Right lobe of liver (tissue), 6 donors: ENCODE data around the gene GPR141. TPM values are rescaled to one million over a fixed set of nuclear protein-coding genes. Genes with fewer than 3 reads are reported as not detected.

ENCODE experiments used
- ATAC-seq, 4 donors: fragments of 200-7000 bp; cut with Tn5 transposase; one replicate each; pipeline ENCODE4 v1.9.1; 2020; ENCODE audit warnings: mild to moderate bottlenecking in 4 of 4, moderate library complexity in 4 of 4
- DNase-seq, 3 donors: peaks; one replicate each; pipeline ENCODE4 v3.0.0-alpha.2; 2020
- H3K27ac ChIP-seq, 3 donors: fragments of 200-600 bp; one replicate each; pipeline ENCODE4 v1.8.0; 2022
- H3K27me3 ChIP-seq, 2 donors: fragments of 200-600 bp; one replicate each; pipeline ENCODE4 v1.8.0; 2022
- H3K36me3 ChIP-seq, 4 donors: fragments of 200-600 bp; sonication (generic) in 1 of 4; one replicate each; pipeline versions ENCODE4 v1.5.1 to v1.8.0; 2017 to 2022; ENCODE audit warnings: control low read depth in 1 of 4
- H3K4me1 ChIP-seq, 4 donors: fragments of 200-600 bp; sonication (generic) in 1 of 4; one replicate each; pipeline versions ENCODE4 v1.5.1 to v1.8.0; 2017 to 2022; ENCODE audit warnings: control low read depth in 1 of 4
- H3K4me3 ChIP-seq, 3 donors: fragments of 200-600 bp; one replicate each; pipeline ENCODE4 v1.8.0; 2022
- H3K9me3 ChIP-seq, 4 donors: fragments of 200-600 bp; sonication (generic) in 1 of 4; one replicate each; pipeline versions ENCODE4 v1.5.1 to v1.8.0; 2017 to 2022; ENCODE audit warnings: control low read depth in 1 of 4
- POLR2A ChIP-seq: fragments of 450-650 bp; IDR thresholded peaks from one replicate; pipeline ENCODE4 v1.6.1; 2017; ENCODE audit warnings: antibody characterized with exemption, mild to moderate bottlenecking
- WGBS: methylation state at CpG from one replicate; pipeline ENCODE4 v1.1.6; 2018; ENCODE audit warnings: low coverage, low lambda C conversion rate; ENCODE audit not compliant: insufficient coverage; ENCODE audit errors: missing lambda C conversion rate; 5-methylcytosine and 5-hydroxymethylcytosine counted together
- intact Hi-C, 2 donors: fragments of 100-400 bp; cut with DNase I; formaldehyde crosslinking; loops; one replicate each; pipeline versions ENCODE4 v1.11.2 to v1.14.1; 2022
- total RNA-seq, 6 experiments: library from RNA; depleted of rRNA in 2 of 6; stranded (reverse); fragments of >200 nt in 2 of 6; fragmentation: NEBNext Ultra II Directional in 3 of 6; extraction: Animal tissue kit (Norgen Biotek cat#: 25700) in 3 of 6; gene quantifications; one replicate each; pipeline versions ENCODE4 v1.1.0 to v1.2.4, GENCODE V29; 2016 to 2023
- TF ChIP-seq, protein P1 (sequence below), 4 donors: fragments of 200-600 bp in 3 of 4; fragments of 450-650 bp in 1 of 4; IDR thresholded peaks; one replicate each; pipeline versions ENCODE4 v1.5.1 to v1.8.0; 2016 to 2022; ENCODE audit warnings: antibody characterized with exemption in 4 of 4, mild to moderate bottlenecking in 2 of 4
- donor health status: DM: no; HTN: yes; CAD: no.
- donor health status: DM: no; HTN: no; CAD: no.
- donor health status: DM: no; HTN: no; CAD: no.
- donor health status: DM: no; HTN: yes; CAD: no.
- donor health status: DM: no; HTN: yes; CAD: no.

Gene GPR141
- total RNA-seq, 6 experiments from 2014 or later = 0.51 to 0.60 TPM; not detected in 4

DNA sequence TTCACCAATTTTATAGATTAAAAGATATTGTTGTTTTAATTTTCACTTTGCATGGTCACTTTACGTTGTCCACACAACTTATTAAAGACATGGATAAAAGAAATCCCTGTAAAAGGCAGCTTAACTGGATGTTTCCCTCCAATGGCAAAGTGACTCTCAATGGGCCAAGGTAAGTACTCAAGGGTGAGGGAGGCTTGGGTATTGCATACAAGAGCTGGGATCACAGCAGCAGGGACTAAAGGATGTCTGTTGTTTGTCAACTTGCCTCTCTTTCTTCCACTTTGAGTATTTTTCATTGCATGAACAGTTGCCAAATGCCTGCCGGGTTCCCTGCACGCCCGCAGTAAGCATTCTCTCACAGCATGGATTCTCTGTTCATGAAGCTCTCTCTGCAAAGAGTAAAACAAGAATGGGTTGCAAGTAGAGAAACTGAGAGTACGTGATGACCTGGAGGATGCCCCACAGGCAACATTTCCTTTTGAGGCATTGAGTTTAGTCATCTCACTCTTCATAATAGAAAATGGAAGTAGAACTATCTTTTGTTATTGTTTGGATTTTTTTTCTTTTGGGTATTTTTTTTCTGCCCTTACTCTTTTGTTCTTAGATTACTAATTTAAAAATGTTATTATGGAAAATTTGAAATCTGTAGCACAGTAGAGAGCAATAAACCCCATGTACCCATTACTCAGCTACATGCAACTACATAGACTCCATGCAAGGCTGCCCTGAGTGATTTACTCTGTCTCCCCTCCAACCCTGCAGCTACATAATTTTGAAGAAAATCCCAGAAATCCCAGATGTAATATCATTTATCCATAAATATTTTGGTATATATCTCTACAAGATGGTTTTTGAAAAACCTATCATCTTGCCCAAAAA lies 26.3 kb downstream of the GPR141 start:
- no peaks in the 10 kb centered on the region for H3K36me3 ChIP-seq
- WGBS = 56% methylated on average over 5 of the region's 5 CpGs
- intact Hi-C loops = no loop called here

DNA sequence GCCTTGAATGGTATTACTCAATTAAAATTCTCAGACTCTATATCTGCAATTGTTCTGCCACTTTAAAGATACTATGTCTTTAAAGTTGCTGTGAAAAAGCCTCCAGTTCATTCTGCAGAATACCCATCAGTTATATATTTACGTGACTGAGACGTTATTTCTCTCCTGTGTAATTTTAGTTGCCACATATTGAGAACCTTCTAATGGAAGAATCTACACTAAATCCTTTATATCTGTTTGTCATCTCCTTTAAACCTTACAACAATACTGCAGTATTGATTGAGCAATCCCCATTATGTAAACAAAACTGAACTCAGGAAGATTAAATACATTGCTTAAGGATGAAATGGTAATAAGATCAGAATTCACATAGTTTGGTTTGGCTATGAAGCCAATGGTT lies 30.0 kb downstream of the GPR141 start:
- WGBS = 39% methylated on average over 2 of the region's 2 CpGs
- no peaks in the 10 kb centered on the region for H3K9me3 ChIP-seq
- H3K27ac ChIP-seq = no peak overlapping the region
- intact Hi-C loops = no loop called here
- no peaks in the 10 kb centered on the region for H3K27me3 ChIP-seq
- TF ChIP-seq, protein P1, sequence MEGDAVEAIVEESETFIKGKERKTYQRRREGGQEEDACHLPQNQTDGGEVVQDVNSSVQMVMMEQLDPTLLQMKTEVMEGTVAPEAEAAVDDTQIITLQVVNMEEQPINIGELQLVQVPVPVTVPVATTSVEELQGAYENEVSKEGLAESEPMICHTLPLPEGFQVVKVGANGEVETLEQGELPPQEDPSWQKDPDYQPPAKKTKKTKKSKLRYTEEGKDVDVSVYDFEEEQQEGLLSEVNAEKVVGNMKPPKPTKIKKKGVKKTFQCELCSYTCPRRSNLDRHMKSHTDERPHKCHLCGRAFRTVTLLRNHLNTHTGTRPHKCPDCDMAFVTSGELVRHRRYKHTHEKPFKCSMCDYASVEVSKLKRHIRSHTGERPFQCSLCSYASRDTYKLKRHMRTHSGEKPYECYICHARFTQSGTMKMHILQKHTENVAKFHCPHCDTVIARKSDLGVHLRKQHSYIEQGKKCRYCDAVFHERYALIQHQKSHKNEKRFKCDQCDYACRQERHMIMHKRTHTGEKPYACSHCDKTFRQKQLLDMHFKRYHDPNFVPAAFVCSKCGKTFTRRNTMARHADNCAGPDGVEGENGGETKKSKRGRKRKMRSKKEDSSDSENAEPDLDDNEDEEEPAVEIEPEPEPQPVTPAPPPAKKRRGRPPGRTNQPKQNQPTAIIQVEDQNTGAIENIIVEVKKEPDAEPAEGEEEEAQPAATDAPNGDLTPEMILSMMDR (IDR thresholded peaks at IDR 0.05) = no peak
- no peak for TF ChIP-seq POLR2A
- peak in 1 of 4 donors; percentile 34 for ATAC-seq
- H3K4me1 ChIP-seq = no peaks in the 10 kb centered on the region
- no peaks in the 10 kb centered on the region for H3K36me3 ChIP-seq
- no peak overlapping the region for H3K4me3 ChIP-seq
- no peak for DNase-seq

More for the DNA sequence above, 26.3 kb downstream of the GPR141 start:
- ATAC-seq (no peak), DNase-seq (no peak)
- H3K27ac ChIP-seq = no peak overlapping the region
- no peak overlapping the region for H3K4me3 ChIP-seq
- TF ChIP-seq, protein P1 (IDR thresholded peaks at IDR 0.05) = no peak
- no peak for TF ChIP-seq POLR2A
- no peaks in the 10 kb centered on the region for H3K9me3 ChIP-seq
- peaks cover 0 to 3% (median 0%) of the 10 kb centered on the region in 4 donors for H3K4me1 ChIP-seq
- no peaks in the 10 kb centered on the region for H3K27me3 ChIP-seq

DNA sequence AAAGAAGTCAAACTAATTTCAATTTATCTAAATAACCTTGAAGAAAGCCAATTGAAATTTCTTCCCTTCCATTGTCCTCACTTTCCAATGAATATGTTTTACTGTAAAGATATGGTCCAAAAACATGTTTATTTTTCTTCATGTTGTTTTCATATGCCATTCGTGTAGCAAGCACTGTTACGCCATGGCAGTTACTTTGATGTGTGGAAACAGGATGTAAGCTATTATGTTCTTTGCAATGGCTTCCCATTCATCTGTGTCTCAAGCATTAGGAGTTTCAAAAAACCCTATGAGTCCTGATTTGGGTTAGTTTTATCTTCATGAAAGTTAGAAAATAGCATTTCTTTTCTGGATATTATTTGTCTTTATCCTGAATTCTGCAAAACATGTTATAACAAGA lies 31.0 kb downstream of the GPR141 start:
- H3K4me3 ChIP-seq = no peak overlapping the region
- no peak for ATAC-seq
- H3K27me3 ChIP-seq = no peaks in the 10 kb centered on the region
- no peak overlapping the region for H3K27ac ChIP-seq
- no peaks in the 10 kb centered on the region for H3K36me3 ChIP-seq
- no peaks in the 10 kb centered on the region for H3K4me1 ChIP-seq
- 45% methylated on average over 2 of the region's 2 CpGs for WGBS
- DNase-seq = no peak
- intact Hi-C loops = no loop called here
- TF ChIP-seq, protein P1 (IDR thresholded peaks at IDR 0.05) = no peak
- no peak for TF ChIP-seq POLR2A
- H3K9me3 ChIP-seq = no peaks in the 10 kb centered on the region

DNA sequence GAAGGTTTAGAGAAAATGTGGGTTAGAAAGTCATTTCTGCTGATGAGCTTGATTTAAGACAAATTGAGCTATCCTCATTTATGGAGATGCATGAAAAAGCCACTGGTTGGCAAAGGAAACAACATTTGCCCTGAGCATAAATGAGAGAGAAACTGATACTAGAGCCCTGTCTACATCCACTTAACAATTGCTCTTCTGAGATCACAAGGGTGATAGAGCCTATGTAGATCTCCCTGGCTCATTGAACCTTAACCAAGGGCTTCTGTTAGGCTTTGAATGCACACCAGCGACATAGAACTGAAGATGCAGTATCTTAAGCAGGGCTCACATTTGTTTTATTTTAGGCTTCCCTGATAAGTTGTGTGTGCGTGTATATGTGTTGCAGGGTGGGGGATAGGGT lies 35.0 kb downstream of the GPR141 start:
- H3K27me3 ChIP-seq = no peaks in the 10 kb centered on the region
- intact Hi-C loops = no loop called here
- no peak for DNase-seq
- H3K36me3 ChIP-seq = no peaks in the 10 kb centered on the region
- 41% methylated on average over 2 of the region's 2 CpGs for WGBS
- ATAC-seq = no peak
- H3K9me3 ChIP-seq = no peaks in the 10 kb centered on the region
- no peak overlapping the region for H3K4me3 ChIP-seq
- no peak for TF ChIP-seq POLR2A
- TF ChIP-seq, protein P1 (IDR thresholded peaks at IDR 0.05) = no peak
- no peak overlapping the region for H3K27ac ChIP-seq
- H3K4me1 ChIP-seq = no peaks in the 10 kb centered on the region
